Measurements from ENCODE around the gene RAP2A. TPM values are rescaled to one million over a fixed set of nuclear protein-coding genes. Genes with fewer than 3 reads are reported as not detected.

The RAP2A gene
- total and polyA plus RNA-seq, 2 donors from 2014 or later, result 7.4 to 25.5 TPM

DNA sequence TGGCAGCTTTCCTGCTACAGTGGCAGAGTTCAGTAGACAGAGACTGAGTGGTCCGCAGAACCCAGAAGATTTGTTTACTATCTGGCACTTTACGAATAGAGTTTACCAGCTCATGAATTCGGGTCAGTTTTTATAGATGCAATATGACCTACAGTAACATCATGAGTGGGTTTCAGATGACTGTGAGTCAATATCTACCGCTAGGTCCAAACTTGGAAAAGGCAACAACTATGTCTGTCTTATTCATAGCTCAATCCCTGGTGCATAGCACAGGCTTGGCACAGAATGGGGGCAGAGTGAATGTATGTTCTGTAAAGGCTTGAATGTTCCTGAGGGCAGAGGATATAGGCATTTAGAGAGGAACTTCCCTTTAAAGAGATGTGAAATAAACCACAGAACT lies 65.2 kb downstream of the RAP2A start:
- Histone ChIP-seq H3K4me1 (ENCODE audit: control insufficient read depth in 2 of 3, insufficient read depth in 2 of 3, low read depth in 1 of 3, low read length in 3 of 3) (peaks cover 0 to 4% (median 0%) of the 10 kb centered on the region in 3 donors), H3K4me3 (ENCODE audit: low read length in 3 of 3) (no peak overlapping the region), H3K27ac (ENCODE audit: low read depth in 2 of 2, low read length in 2 of 2) (no peak overlapping the region), H3K9ac (ENCODE audit: low read length in 3 of 3) (no peak overlapping the region), H3K27me3 (ENCODE audit: control insufficient read depth, insufficient read depth, low read length) (no peaks in the 10 kb centered on the region), H3K36me3 (ENCODE audit: control insufficient read depth in 2 of 3, insufficient read depth in 3 of 3, low read length in 3 of 3) (no peaks in the 10 kb centered on the region), H3K9me3 (ENCODE audit: control insufficient read depth in 2 of 3, insufficient read depth in 1 of 3, low read length in 3 of 3) (no peaks in the 10 kb centered on the region)
- intact Hi-C loops (cut with DNase I), result no loop called here
- TF ChIP-seq, protein P1, sequence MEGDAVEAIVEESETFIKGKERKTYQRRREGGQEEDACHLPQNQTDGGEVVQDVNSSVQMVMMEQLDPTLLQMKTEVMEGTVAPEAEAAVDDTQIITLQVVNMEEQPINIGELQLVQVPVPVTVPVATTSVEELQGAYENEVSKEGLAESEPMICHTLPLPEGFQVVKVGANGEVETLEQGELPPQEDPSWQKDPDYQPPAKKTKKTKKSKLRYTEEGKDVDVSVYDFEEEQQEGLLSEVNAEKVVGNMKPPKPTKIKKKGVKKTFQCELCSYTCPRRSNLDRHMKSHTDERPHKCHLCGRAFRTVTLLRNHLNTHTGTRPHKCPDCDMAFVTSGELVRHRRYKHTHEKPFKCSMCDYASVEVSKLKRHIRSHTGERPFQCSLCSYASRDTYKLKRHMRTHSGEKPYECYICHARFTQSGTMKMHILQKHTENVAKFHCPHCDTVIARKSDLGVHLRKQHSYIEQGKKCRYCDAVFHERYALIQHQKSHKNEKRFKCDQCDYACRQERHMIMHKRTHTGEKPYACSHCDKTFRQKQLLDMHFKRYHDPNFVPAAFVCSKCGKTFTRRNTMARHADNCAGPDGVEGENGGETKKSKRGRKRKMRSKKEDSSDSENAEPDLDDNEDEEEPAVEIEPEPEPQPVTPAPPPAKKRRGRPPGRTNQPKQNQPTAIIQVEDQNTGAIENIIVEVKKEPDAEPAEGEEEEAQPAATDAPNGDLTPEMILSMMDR (IDR thresholded peaks at IDR 0.05; ENCODE audit: borderline replicate concordance, extremely low read depth, insufficient read depth), result no peak
- FAIRE-seq (no peak), DNase-seq (no peak)

DNA sequence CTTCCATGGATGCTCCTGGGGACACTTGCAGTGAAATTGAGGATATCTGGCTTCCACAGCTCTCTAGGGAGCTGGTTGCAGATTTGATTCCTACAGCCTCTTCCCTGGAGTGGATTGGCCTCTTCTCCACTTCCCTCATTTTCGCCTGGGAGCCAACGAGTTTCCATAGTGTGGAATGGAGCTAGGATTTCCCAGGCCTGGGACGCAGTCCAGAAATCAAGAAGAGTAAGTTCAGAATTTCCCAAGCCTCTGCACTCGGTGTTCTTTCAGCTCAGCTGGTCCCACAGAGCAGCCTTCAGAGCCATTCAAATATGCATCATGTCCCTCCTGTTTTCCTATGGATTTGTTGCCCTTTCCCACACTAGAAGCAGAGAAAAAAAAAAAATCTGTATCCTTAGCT lies 68.2 kb downstream of the RAP2A start:
- no peak overlapping the region for H3K9ac ChIP-seq (ENCODE audit: low read length in 3 of 3)
- TF ChIP-seq, protein P1 (IDR thresholded peaks at IDR 0.05; ENCODE audit: borderline replicate concordance, extremely low read depth, insufficient read depth), result no peak
- H3K27me3 ChIP-seq (ENCODE audit: control insufficient read depth, insufficient read depth, low read length), result no peaks in the 10 kb centered on the region
- H3K9me3 ChIP-seq (ENCODE audit: control insufficient read depth in 2 of 3, insufficient read depth in 1 of 3, low read length in 3 of 3), result no peaks in the 10 kb centered on the region
- FAIRE-seq (no peak), DNase-seq (peak in 1 of 5 donors; percentile 76)
- intact Hi-C loops (cut with DNase I), result no loop called here
- H3K4me1 ChIP-seq (ENCODE audit: control insufficient read depth in 2 of 3, insufficient read depth in 2 of 3, low read depth in 1 of 3, low read length in 3 of 3), result peaks cover 0 to 6% (median 5%) of the 10 kb centered on the region in 3 donors
- H3K27ac ChIP-seq (ENCODE audit: low read depth in 2 of 2, low read length in 2 of 2), result no peak overlapping the region
- H3K4me3 ChIP-seq (ENCODE audit: low read length in 3 of 3), result no peak overlapping the region
- H3K36me3 ChIP-seq (ENCODE audit: control insufficient read depth in 2 of 3, insufficient read depth in 3 of 3, low read length in 3 of 3), result no peaks in the 10 kb centered on the region

DNA sequence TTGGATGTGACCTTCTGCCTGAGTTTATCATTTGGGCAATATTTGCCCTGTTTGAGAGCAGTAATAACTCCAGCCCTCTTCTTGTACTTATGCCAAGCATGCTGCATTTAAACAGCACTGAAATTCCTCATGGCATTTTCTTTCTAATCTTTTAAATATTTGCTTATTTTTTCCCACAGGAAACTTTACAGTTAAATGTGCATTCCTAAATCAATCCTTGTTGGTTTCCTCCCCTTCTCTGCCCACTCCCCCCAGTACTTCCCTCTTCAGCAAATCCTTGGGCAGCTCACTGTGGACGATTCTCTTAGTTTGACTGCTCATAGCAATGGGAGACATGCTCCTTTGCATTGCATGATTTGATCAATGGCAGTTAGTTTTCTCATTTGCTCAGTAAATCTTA lies 68.7 kb downstream of the RAP2A start:
- H3K27me3 ChIP-seq (ENCODE audit: control insufficient read depth, insufficient read depth, low read length), result no peaks in the 10 kb centered on the region
- TF ChIP-seq, protein P1 (IDR thresholded peaks at IDR 0.05; ENCODE audit: borderline replicate concordance, extremely low read depth, insufficient read depth), result no peak
- no peaks in the 10 kb centered on the region for H3K36me3 ChIP-seq (ENCODE audit: control insufficient read depth in 2 of 3, insufficient read depth in 3 of 3, low read length in 3 of 3)
- DNase-seq (peak in 1 of 5 donors; percentile 20), FAIRE-seq (no peak)
- peaks cover 0 to 6% (median 5%) of the 10 kb centered on the region in 3 donors for H3K4me1 ChIP-seq (ENCODE audit: control insufficient read depth in 2 of 3, insufficient read depth in 2 of 3, low read depth in 1 of 3, low read length in 3 of 3)
- no peak overlapping the region for H3K27ac ChIP-seq (ENCODE audit: low read depth in 2 of 2, low read length in 2 of 2)
- H3K9me3 ChIP-seq (ENCODE audit: control insufficient read depth in 2 of 3, insufficient read depth in 1 of 3, low read length in 3 of 3), result no peaks in the 10 kb centered on the region
- H3K4me3 ChIP-seq (ENCODE audit: low read length in 3 of 3), result no peak overlapping the region
- intact Hi-C loops (cut with DNase I), result no loop called here
- H3K9ac ChIP-seq (ENCODE audit: low read length in 3 of 3), result no peak overlapping the region

DNA sequence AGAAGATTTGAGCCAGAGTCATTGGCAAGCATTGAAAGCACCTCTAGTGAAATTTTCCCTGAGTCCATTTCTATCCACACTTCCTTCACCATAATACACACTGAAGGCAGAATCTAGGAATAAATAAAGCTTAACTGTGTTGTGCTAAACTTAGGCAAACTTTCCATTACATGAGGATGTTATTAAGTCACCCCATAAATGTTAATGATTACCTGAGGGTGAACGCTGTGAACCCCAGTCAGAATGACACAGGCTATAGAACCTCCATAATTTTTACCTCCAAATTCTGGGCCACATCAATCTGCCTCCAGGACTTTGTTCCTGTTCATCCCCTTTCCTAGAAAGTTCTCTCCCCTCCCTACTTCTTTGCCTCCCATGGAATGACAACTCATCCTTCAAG lies 71.0 kb downstream of the RAP2A start:
- no peak overlapping the region for H3K27ac ChIP-seq (ENCODE audit: low read depth in 2 of 2, low read length in 2 of 2)
- H3K9ac ChIP-seq (ENCODE audit: low read length in 3 of 3), result no peak overlapping the region
- peaks cover 0 to 6% (median 5%) of the 10 kb centered on the region in 3 donors for H3K4me1 ChIP-seq (ENCODE audit: control insufficient read depth in 2 of 3, insufficient read depth in 2 of 3, low read depth in 1 of 3, low read length in 3 of 3)
- H3K27me3 ChIP-seq (ENCODE audit: control insufficient read depth, insufficient read depth, low read length), result no peaks in the 10 kb centered on the region
- no peaks in the 10 kb centered on the region for H3K36me3 ChIP-seq (ENCODE audit: control insufficient read depth in 2 of 3, insufficient read depth in 3 of 3, low read length in 3 of 3)
- no peaks in the 10 kb centered on the region for H3K9me3 ChIP-seq (ENCODE audit: control insufficient read depth in 2 of 3, insufficient read depth in 1 of 3, low read length in 3 of 3)
- H3K4me3 ChIP-seq (ENCODE audit: low read length in 3 of 3), result no peak overlapping the region
- no peak for FAIRE-seq
- TF ChIP-seq, protein P1 (IDR thresholded peaks at IDR 0.05; ENCODE audit: borderline replicate concordance, extremely low read depth, insufficient read depth), result no peak
- DNase-seq, result no peak
- intact Hi-C loops (cut with DNase I), result no loop called here
